OCI-LY1 (cell line): ENCODE data around the gene ADCK1.

Experiments
- H2AFZ ChIP-seq: fragments of 200-600 bp; sonication (generic), shearing (Covaris generic); 2 replicates; pipeline ENCODE4 v1.6.0; 2014; ENCODE audit warnings: antibody characterized with exemption, mild to moderate bottlenecking, low read length
- H3F3A ChIP-seq: fragments of 200-600 bp; sonication (generic), shearing (Covaris generic); 2 replicates; pipeline ENCODE4 v1.6.0; 2014; ENCODE audit warnings: mild to moderate bottlenecking, antibody characterized with exemption, low read length, moderate library complexity; ENCODE audit not compliant: insufficient read depth
- H3K27ac ChIP-seq: fragments of 200-600 bp; sonication (generic); 2 replicates; pipeline ENCODE4 v1.5.1; 2014; ENCODE audit warnings: low read length, mixed run types, mild to moderate bottlenecking, low read depth; ENCODE audit not compliant: poor library complexity, severe bottlenecking
- H3K27me3 ChIP-seq: fragments of 200-600 bp; sonication (generic); 2 replicates; pipeline ENCODE4 v1.6.0; 2014; ENCODE audit warnings: antibody characterized with exemption, mild to moderate bottlenecking, low read length, moderate library complexity; ENCODE audit not compliant: insufficient read depth
- H3K36me3 ChIP-seq: fragments of 200-600 bp; sonication (generic); 2 replicates; pipeline ENCODE4 v1.6.1; 2014; ENCODE audit warnings: mild to moderate bottlenecking, antibody characterized with exemption, low read length, moderate library complexity, mixed read lengths; ENCODE audit not compliant: insufficient read depth
- H3K4me1 ChIP-seq: fragments of 200-600 bp; sonication (generic); 2 replicates; pipeline ENCODE4 v1.5.1; 2014; ENCODE audit warnings: mild to moderate bottlenecking, low read length, moderate library complexity; ENCODE audit not compliant: insufficient read depth, severe bottlenecking
- H3K4me2 ChIP-seq: fragments of 200-600 bp; sonication (generic), shearing (Covaris generic); 2 replicates; pipeline ENCODE4 v1.6.1; 2014; ENCODE audit warnings: low read length
- H3K4me3 ChIP-seq: fragments of 200-600 bp; sonication (generic); 2 replicates; pipeline ENCODE4 v1.5.1; 2014; ENCODE audit warnings: low read length, low read depth, mild to moderate bottlenecking, mixed read lengths; ENCODE audit not compliant: poor library complexity, severe bottlenecking
- H3K79me2 ChIP-seq: fragments of 200-600 bp; shearing (Covaris generic); 2 replicates; pipeline ENCODE4 v1.6.1; 2016; ENCODE audit warnings: mixed run types, low read length, mixed read lengths; ENCODE audit not compliant: insufficient read depth
- H3K9ac ChIP-seq: fragments of 200-600 bp; sonication (generic), shearing (Covaris generic); 2 replicates; pipeline ENCODE4 v1.6.1; 2014; ENCODE audit warnings: mild to moderate bottlenecking, low read length, mixed read lengths
- H3K9me2 ChIP-seq: fragments of 200-600 bp; sonication (generic), shearing (Covaris generic); 2 replicates; pipeline ENCODE4 v1.6.1; 2014; ENCODE audit warnings: low read depth, mild to moderate bottlenecking, low read length, mixed read lengths
- H3K9me3 ChIP-seq: fragments of 200-600 bp; shearing (Covaris generic); 2 replicates; pipeline ENCODE4 v1.6.1; 2014; ENCODE audit warnings: low read length, mixed read lengths
- H4K20me1 ChIP-seq: fragments of 200-600 bp; sonication (generic), shearing (Covaris generic); 2 replicates; pipeline ENCODE4 v1.6.0; 2016; ENCODE audit warnings: mild to moderate bottlenecking, low read length; ENCODE audit not compliant: insufficient read depth
- EZH2 ChIP-seq: fragments of 200-600 bp; sonication (generic), shearing (Covaris generic); IDR thresholded peaks from 2 replicates; pipeline ENCODE4 v1.8.0; 2017; ENCODE audit warnings: borderline replicate concordance, mixed run types, mild to moderate bottlenecking, antibody characterized with exemption, low read length, moderate library complexity, mixed read lengths
- TF ChIP-seq, protein P1 (sequence below): fragments of 200-600 bp; sonication (generic), shearing (Covaris generic); IDR thresholded peaks from 2 replicates; pipeline ENCODE4 v1.5.1; 2017; ENCODE audit warnings: mild to moderate bottlenecking, antibody characterized with exemption, low read length, moderate library complexity, mixed read lengths

The ADCK1 gene

DNA sequence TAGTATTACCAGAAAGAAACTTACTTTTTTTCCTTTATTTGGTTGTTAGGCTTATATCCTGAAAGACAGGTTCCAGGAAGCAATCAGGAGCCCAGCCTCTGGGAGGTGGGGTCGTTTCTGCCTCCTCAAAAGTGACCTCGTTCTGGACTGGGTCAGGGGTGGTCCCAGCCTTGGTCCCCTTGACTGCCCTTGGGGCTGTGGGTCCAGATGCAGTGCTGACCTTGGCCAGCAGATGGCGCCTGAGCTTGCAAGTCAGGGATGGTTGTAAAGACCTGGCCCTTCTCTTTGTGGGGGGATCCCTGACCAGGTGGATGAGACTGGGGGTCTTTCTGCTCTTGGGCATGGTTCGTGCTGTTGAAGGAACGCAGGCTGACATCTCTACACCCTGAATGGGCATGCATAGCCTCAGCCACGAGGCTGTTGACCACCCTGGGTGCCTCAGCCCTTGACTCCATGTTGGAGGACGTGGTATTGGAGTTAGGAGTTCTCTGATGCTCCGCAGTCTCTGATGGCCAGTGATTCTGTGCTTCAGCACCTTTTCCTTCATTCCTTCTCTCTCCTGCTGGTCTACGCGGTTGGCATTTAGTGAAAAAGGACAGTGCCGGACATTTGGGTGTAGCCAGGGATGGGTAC lies 62.4 kb downstream of the ADCK1 start:
- Histone ChIP-seq H2AFZ (no peak overlapping the region), H3K4me2 (no peak overlapping the region), H3F3A (no peaks in the 10 kb centered on the region), H3K27ac (no peak overlapping the region), H4K20me1 (no peaks in the 10 kb centered on the region), H3K9ac (no peak overlapping the region), H3K36me3 (no peaks in the 10 kb centered on the region), H3K4me1 (no peaks in the 10 kb centered on the region), H3K9me3 (no peaks in the 10 kb centered on the region), H3K4me3 (no peak overlapping the region), H3K27me3 (no peaks in the 10 kb centered on the region), H3K9me2 (no peaks in the 10 kb centered on the region), H3K79me2 (no peaks in the 10 kb centered on the region)
- TF ChIP-seq, protein P1, sequence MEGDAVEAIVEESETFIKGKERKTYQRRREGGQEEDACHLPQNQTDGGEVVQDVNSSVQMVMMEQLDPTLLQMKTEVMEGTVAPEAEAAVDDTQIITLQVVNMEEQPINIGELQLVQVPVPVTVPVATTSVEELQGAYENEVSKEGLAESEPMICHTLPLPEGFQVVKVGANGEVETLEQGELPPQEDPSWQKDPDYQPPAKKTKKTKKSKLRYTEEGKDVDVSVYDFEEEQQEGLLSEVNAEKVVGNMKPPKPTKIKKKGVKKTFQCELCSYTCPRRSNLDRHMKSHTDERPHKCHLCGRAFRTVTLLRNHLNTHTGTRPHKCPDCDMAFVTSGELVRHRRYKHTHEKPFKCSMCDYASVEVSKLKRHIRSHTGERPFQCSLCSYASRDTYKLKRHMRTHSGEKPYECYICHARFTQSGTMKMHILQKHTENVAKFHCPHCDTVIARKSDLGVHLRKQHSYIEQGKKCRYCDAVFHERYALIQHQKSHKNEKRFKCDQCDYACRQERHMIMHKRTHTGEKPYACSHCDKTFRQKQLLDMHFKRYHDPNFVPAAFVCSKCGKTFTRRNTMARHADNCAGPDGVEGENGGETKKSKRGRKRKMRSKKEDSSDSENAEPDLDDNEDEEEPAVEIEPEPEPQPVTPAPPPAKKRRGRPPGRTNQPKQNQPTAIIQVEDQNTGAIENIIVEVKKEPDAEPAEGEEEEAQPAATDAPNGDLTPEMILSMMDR, result peak; percentile 98
- no peak for TF ChIP-seq EZH2

DNA sequence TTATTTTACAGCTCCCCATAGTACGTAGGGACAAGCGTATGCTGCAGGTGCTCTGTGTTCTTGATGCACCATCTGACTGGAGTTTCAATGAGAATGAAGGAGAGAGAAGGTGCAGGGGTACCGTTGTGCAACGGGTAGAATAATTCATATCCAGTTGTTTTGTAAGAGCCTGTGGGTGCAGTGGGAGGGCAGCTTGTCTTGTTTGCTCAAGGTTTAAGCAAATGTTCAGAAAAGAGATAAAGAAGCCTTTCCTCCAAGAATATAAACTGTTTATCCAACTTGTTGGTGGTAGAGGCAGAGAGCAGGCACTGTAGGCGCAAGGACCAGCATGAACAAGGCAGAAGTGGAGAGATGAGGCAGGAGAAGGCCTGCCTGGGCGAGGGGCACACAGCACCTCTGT lies 64.2 kb downstream of the ADCK1 start:
- no peak overlapping the region for H3K27ac ChIP-seq
- H3F3A ChIP-seq, result no peaks in the 10 kb centered on the region
- H2AFZ ChIP-seq, result no peak overlapping the region
- no peaks in the 10 kb centered on the region for H3K79me2 ChIP-seq
- H3K36me3 ChIP-seq, result no peaks in the 10 kb centered on the region
- H4K20me1 ChIP-seq, result no peaks in the 10 kb centered on the region
- H3K4me3 ChIP-seq, result no peak overlapping the region
- no peaks in the 10 kb centered on the region for H3K4me1 ChIP-seq
- H3K9me2 ChIP-seq, result no peaks in the 10 kb centered on the region
- no peak overlapping the region for H3K4me2 ChIP-seq
- no peaks in the 10 kb centered on the region for H3K9me3 ChIP-seq
- H3K9ac ChIP-seq, result no peak overlapping the region
- TF ChIP-seq, protein P1, result no peak
- TF ChIP-seq EZH2, result no peak
- H3K27me3 ChIP-seq, result no peaks in the 10 kb centered on the region

DNA sequence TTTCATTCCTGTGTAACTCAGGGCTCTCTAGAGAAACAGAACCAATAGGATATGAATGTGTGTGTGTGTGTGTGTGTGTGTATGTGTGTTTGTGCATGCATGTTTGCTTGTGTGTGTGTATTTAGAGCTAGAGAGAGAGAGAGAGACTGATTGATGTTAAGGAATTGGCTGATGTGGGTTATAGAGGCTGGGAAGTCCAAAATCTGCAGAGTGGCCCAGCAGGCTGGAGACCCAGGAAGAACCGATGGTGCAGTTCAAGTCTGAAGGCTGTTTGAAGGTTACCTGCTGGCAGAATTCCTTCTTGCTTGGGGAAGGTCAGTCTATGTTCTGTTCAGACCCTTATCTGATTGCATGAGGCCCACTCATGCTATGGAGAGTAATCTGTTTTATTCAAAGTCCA lies 64.7 kb downstream of the ADCK1 start:
- Histone ChIP-seq H3K27me3 (no peaks in the 10 kb centered on the region), H2AFZ (no peak overlapping the region), H3K27ac (no peak overlapping the region), H3K4me2 (no peak overlapping the region), H3K9me3 (no peaks in the 10 kb centered on the region), H3K79me2 (no peaks in the 10 kb centered on the region), H3K4me1 (no peaks in the 10 kb centered on the region), H3F3A (no peaks in the 10 kb centered on the region), H4K20me1 (no peaks in the 10 kb centered on the region), H3K9ac (no peak overlapping the region), H3K9me2 (no peaks in the 10 kb centered on the region), H3K36me3 (no peaks in the 10 kb centered on the region), H3K4me3 (no peak overlapping the region)
- TF ChIP-seq EZH2, result no peak
- TF ChIP-seq, protein P1, result no peak
